ENCODE data around the gene PALS1.

- TF ChIP-seq SP1 (IDR thresholded peaks at IDR 0.05; ENCODE audit: low read depth) (peak; percentile 18; the same call in 1 of the 2 replicates), CTCF (IDR thresholded peaks at IDR 0.05 in 2 of 3, conservative IDR thresholded peaks at IDR 0.05 in 1 of 3; ENCODE audit: borderline replicate concordance in 1 of 3, insufficient read depth in 1 of 3, low read depth in 2 of 3, low read length in 2 of 3) (no peak), YY1 (IDR thresholded peaks at IDR 0.05; ENCODE audit: extremely low read depth, insufficient replicate concordance, low read depth, low read length) (no peak), EZH2 (IDR thresholded peaks at IDR 0.05) (no peak), POLR2A (IDR thresholded peaks at IDR 0.05; ENCODE audit: borderline replicate concordance, extremely low read depth, insufficient read depth, insufficient read length) (no peak)
Observed at GRCh38 chr14:67242168-67242420, 859 bp downstream of the PALS1 start.

All from HCT116 (cell line).